ENCODE measurements around the gene TSPAN1.
A peak's percentile ranks its signal among the peaks of the same experiment; 100 is the strongest.

The TSPAN1 gene

DNA sequence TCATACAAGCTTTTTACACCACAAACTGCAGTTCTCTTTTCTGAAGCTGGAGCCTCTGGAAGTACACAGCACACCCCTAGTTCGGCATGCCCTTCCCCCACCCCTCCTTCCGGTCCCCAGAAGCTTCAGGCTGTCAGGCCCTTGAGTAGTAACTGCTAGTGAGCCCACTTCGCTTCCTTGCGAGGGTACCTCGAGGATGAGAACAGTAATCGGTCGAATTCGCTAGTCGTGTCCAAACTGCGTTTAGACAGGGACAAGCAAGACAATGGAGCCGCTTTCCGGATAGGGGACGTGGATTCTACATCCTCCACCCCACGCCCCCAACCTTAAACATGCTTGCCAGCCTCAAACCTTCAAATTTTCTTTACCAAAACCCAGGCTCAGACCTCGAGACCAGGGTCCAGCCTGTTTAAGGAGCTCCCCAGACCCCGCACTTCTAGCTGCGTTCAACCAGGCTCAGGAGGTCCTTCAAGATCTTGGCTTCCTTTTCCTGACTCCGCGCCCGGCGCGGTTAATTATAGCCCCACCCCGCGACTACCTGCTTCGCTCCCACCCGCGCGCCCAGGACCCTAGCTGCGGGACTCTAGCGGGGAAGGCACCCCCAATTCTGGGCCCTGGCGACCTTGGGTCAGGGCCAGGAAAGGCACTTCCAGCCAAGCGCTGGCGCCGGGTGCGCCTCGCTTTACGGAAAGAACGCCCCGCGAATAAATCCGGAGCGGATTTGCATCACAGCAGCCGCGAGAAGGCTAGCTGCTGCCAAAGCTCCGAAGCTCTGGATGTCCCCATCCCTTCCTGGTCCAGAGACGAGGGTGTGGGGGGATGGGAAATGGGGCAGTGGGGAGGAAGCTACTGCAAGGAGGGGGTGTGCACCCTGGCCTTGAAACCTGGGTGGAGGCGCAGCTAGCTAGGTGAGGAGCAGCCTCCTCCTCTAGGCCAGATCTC is 8.1 kb upstream of the TSPAN1 start:
- DNase-seq = no peak

DNA sequence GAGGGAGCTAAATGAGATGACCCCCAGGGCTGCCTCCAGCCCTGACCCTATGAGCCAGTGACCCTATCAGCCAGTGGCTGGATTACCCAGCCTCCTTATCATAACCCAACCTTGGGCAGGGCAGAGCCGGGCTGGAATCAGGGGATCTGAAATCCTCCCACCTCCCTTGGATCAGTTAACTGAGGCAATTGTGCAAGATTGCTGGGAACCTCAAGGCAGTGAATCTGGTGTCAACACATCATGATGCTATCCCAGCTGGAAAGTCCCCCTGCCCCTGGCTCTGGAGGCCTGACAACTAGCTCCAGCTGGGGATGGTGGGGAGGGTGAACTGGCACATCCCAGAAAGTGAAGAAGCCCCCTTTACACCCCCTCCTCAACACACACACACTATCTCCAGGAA is 6.4 kb upstream of the TSPAN1 start:
- no peak for DNase-seq

DNA sequence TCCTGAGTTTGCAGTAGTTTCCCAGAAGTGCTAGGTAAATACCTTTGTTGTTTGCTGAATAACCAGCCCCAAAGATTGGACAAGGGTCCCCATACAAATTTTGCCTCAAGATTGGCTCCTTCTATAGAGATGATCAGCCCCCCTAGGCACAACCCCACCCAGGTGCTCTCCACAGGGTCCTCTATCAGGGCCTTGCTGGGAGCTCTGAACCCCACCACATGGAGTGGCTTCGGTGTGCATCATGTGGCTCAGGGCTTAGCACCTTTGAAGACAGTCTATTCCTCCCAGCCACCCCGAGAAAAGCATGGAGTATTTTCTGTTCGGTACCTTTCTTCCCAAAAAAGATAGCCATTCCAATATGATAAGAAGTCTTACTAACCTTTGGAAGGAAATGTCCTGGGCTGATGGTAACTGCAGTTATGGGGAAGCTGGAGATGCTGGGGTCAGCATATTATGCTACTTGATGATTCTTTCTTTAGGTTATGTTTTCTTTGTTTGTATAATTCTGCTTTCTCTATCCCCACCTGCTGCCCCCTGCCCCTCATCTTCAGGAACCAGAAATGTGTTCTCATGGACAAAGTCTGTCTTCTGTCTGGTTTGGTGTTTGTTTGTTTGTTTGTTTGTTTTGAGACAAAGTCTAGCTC is 5.0 kb upstream of the TSPAN1 start:
- DNase-seq = no peak

DNA sequence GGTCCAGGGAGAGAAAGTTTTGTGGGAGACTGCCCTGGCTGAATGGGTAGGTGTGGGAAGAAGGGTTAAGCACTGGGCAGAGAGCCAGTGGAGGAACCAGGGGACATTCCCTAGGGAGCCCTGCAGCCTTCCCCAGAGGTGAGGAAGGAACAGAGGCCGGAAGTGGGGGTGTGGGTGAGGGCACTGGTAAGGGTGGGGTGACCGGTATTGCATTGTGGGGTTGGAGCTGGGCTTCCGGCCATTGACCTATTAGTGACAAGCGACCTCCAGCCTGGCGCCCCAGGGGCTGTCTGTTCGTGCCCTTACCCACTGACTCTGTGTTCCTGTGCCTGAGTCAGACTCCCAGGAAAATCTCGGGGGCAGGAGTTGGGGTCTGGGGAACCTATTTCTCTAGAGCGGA is 3.5 kb upstream of the TSPAN1 start:
- DNase-seq = no peak

DNA sequence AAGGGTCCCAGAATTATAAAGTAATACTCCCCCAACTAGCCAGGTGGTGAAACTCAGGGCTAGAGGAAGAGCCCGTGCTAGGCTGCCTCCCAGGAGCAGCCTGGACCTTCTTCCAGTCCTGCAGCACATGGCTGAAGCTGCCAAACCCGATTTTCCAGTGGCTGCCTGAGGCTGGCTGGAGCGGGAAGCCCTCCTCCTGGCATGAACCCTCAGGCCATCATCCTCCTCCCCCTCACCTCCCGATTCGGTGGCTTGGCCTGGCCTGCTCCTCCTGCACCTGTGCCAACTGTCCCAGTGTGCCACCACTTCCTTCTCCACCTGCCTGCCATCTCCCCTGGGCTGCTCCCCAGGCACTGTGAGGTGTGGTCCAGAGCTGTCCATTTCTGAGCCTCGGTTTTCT is 3.0 kb upstream of the TSPAN1 start:
- DNase-seq = no peak

DNA sequence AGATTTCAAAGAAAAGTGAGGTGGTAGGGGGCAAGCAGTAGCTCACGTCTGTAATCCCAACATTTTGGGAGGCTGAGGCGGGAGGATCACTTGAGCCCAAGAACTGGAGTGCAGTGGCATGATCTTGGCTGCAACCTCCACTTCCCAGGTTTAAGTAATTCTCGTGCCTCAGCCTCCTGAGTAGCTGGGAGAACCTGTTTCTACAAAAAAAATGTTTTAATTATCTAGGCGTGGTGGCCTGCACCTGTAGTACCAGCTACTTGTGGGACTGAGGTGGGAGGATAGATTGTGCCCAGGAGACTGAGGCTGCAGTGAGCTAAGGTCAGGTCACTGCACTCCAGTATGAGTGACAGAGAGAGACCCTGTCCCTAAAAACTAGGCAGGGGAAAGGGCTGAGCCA is 2.6 kb upstream of the TSPAN1 start:
- no peak for DNase-seq

DNA sequence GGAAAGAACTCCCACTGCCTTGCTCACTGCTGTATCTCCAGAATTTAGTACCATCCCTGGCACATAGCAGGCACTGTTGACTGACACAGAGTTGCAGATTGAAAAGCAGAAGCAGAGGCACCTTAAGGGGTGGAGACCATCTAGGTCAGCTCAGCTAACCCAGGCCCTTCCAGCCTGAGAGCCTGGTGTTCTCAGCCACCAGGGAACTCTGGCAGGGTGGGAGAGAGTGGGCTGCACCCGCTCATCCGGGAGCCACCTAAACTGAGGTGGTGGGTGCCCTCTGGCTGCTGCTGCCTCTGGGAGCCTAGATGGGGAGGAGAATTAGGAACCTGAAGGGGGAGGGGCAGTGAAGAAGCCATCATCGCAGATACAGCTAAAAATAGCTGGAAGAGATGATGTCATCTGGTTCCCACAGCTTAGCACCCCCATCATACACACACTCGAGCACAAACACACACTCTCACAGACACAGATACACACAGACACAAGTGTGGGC is 1.5 kb upstream of the TSPAN1 start:
- DNase-seq = peak; percentile 68

DNA sequence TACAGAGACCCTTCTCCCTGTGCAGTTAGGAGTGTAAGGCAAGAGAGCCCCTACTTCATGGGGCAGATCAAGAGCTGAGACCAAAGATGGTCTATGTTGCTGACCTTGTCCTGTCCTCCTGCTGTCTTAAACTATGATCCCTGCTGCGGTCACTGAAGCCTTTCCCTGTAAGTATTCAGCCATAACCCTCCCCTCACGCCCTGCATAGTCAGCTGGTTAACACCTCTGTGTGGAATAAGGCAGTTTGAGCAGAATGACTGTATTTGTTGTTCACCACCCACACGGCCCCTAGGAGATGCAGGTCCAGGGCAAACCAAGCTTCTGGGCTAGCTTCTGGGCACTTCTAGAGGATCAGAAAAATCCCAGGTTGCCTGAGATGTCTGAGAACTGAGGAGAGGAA is 356 bp downstream of the TSPAN1 start:
- no peak for DNase-seq

DNA sequence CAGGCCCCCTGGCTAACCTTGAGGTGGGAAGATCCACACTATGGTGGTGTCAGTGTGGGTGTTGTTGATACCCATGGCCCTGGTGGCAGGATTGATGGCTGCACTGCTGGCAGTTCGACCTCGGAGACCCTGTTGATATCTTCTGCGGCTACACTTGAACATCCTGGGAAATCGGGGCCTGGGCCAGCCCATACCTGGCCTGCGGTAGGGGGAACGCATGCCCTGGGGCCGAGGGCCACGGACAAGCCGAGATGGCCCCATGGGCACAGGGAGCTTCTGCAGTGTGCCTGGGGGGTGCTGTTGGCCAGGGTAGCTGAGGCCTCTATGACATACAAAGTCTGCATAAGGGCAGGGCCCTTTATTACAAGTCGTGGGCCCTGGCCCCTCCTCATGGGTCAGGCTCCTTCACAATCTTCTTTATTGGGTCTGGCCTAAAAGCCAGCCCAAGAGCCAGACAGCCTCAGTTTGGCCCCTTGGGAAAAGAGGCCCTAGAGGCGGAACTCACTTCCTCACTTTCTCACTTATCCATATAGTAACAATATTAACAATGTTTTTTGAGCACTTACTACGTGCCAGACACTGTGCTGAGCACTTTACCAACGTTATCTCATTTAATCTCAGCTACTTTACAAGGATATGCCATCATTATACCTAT is 1.5 kb downstream of the TSPAN1 start, which contains the start of gene P3R3URF:
Gene P3R3URF, minus strand, starts transcription at position 278 of the 655 bp plus-strand sequence. Its CDS starts 17 bp downstream, at position 261.
- no peak for DNase-seq

DNA sequence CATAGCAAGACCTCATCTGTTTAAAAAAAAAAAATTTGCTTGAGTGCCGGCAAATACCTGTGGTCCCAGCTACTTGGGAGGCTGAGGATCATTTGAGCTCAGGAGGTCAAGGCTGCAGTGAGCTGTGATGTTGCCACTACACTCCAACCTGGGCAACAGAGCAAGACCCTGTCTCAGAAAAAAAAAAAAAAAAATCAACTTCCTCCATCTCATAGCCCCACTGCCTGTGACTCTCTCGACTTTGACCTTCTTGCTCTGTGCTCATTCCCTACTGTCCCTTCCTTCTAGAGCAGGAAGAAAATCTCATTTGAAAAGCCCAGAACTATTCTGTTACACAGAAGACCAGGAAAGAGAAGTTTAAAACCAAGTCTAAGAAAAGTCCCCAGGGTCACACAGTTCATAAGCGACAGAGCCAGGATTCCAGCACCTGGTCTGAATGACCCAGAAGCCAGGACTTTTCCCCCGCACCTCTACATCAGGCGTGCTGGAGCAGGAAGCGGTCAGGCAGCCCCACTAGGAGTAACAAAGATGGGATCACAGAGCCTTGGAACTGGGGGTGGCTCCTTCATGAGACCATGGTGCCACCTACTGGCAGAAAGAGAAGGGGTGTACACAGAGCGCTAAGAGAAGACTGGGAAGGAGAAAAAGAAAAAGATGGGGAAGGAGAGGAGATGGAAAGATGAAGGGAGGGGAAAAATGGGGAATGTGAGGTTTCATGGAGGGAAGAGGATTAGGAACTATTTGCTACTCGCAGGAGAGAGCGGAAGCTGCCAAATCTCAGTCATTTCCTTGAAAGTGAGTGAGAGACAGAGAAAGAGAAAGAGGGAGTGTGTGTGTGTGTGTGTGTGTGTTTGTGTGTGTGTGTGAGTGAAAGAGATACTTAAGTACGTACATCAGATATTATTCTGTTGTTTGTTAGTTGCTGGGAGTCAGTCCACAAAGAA is 4.5 kb downstream of the TSPAN1 start:
- DNase-seq = peak; percentile 95

DNA sequence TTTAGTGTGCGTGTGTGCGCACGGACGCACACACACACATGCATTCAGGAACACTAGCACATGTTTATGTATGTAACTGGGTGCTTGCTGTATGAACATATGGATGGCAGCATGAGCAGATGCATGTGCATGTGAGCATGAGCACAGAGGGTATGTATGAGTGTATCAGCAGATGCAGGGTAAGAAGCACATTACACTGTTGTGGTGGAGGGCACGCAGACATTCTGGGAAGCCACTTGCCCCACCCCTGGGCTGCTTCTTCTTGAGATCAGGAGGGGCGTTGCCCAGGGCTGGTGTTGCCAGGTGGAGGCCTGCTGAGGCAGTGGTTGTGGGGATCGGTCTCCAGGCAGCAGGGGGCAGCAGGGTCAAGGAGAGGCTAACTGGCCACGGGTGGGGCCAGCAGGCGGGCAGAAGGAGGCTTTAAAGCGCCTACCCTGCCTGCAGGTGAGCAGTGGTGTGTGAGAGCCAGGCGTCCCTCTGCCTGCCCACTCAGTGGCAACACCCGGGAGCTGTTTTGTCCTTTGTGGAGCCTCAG is 5.3 kb downstream of the TSPAN1 start:
- DNase-seq = peak; percentile 64

DNA sequence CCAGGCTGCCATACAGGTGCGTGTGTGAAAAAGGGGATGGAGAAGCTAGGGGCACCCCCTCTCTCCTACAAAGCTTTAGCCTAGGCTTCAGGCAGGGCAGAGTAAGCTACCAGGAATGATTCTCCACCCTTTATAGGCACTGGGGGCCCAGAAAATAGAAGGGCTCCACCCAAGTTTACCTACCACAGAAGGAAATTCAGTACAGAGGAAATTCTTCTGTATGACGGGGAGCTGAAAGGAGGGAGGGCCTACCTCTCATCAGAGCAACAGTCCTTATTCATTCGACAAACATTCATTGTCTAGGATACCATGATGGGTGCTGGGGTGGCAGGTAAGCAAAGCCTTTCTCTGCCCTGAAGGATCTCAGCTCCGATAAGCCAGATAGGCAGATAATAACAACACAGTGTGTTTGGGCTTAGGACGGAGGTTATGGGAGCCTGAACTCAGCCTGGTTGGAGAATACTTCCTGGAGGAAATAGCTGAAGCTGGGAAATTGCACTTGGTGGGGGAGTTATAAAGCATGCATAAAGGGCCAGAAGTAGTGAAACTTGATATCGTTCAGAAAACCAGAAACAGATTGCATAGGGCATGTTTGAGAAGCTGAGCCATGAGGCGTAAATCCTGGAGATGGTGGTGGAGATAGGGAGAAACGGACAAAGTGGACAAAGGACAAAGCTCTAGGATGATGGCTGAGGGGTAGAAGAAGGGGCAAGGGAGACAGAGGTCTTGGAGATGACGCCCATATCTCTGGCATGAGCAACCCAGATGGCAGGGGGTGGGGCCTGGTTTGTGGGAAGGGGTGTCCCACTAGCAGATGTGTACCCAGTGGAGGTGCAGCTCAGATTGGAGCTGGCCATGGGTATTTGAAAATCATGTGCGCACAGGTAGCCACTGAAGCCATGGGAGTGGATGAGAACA is 6.7 kb downstream of the TSPAN1 start:
- no peak for DNase-seq

DNA sequence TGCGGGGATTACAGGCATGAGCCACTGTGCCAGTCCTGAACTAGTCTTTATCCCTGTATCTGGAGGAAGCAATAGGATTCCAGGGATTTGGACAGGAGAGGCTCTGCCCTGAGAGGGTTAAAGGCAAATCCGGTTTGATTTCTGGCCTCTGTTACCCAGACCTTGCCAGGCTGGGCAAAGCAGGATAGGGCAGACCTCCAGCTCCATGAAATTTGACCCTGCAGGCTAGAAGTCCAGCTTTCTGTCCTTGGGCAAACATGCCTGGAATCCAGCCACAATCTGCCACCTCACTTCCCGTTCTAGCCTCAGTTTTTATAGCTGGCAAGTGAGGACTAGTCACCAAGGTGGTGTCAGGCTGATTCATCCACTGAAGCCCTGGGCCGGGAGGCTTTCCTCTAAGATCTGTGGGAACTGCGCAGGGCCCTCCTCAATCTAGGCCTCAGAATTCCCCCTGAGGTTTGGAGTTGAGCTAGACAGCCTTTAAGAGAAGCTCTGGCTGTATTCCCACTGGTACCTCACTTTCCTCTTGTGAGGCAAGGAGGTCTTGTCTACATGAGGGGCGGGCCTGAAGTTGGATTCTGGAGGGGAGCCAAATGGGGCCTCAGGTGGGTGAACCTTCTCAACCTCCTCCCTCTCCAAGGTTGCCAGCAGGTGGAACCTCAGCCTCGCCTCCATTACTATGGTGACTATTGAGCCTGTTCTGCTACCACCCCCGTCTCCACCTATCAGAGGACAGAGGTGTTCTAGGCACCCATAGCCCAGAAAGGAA is 8.4 kb downstream of the TSPAN1 start:
- peak; percentile 50 for DNase-seq

DNA sequence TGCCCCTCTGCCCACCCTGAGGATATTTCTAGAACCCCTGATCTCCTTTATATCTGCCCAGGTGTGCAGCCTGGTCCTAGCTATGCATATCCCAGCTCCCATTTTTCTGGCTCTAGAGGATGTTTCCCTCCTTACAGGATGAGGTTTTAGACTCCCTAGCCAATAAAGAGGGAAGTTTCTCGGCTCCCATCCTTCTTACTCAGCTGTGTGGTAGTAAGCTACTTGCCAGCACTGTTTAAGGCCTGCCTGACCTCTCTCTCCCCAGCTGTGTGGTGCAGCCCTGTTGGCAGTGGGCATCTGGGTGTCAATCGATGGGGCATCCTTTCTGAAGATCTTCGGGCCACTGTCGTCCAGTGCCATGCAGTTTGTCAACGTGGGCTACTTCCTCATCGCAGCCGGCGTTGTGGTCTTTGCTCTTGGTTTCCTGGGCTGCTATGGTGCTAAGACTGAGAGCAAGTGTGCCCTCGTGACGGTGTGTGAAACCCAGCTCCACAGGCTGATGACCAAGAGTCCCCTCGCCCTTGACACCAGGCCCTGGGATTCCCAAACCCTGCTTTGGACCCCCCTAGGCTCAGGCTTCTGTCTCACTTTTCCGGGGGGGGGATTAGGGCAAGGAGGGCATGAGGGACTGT is 9.2 kb downstream of the TSPAN1 start:
- DNase-seq = no peak

DNA sequence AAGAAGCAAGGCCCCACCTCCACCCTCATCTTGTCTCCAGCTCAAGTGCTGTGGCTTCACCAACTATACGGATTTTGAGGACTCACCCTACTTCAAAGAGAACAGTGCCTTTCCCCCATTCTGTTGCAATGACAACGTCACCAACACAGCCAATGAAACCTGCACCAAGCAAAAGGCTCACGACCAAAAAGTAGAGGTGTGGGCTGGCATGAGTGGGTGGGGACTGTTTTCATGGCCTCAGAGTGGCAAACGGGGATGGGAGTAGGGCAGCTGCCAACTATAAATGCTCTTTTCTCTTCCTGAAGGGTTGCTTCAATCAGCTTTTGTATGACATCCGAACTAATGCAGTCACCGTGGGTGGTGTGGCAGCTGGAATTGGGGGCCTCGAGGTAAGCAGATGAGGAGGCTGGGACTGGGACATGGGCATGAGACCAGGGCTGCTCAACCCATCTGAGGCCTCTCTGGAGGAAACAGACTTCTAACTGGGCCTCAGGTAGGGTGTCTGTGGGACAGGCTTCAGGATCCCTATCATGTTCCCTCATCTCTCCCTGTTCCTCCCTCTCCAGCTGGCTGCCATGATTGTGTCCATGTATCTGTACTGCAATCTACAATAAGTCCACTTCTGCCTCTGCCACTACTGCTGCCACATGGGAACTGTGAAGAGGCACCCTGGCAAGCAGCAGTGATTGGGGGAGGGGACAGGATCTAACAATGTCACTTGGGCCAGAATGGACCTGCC is 10.2 kb downstream of the TSPAN1 start:
- no peak for DNase-seq

DNA sequence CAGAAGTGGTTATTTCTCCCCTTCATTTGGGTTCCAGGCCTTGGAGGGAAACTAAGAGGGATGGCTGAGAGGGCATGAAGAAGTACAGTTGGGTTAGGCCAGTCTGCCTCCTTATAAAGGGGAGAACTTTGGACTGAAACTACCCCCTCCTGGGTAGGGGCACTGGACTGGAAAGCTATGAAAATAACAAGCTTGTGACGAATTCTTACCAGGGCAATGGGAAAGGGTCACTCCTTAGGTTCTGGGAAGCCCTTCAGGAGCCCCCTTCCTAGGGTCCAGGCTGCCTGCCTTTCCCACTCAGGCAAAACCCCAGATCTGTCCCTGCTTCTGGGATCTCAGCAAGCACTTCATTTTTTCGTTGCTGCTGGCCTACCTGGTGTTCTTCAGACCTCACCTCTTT is 11.2 kb downstream of the TSPAN1 start:
- no peak for DNase-seq

DNA sequence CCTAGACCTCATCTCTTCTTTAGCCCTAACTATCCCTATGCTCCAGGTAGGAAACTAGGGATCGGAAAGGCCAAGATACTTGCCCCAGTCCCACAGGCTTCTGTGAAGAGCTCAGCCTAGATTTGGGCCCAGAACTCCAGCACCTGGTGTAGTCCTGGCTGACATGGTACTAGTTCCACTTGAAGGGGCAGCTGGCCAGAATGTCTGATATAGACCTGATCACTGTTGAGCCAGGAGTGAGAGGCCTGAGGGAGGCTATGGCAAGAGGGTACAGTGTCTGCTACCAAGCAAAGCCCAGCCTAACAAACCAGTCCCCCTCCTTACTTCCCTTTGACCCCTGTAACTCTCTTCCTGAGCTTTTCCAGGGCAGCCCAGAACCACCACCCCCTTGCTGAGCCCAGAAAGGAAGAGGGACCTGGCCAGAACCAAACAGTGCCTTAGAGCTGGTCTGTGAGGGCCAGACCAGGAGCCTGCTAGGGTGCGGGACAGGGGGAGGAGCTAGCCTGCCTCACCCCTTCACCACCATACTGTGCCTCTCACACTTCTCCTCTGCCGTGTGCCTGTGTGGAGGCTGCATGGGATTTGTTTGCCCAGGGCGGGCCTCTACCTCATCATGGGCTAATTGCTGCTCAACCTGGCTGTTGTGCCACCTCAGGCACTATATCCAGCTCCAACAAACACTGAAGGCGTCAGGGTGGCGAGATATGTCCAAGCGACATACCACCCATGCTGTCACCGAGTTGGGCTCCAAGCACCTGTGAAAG is 12.4 kb downstream of the TSPAN1 start:
- DNase-seq = no peak
